Immature natural killer cell (primary cell): ENCODE results near the gene ALG9. TPM values are rescaled to one million over a fixed set of nuclear protein-coding genes. Genes with fewer than 3 reads are reported as not detected.
A peak's percentile ranks its signal among the peaks of the same experiment; 100 is the strongest.
"Not testable (repeated sequence)": the region's sequence is repeated elsewhere in the genome, so short reads cannot be mapped to it uniquely, and the experiment has no call there.

Source experiments
- DNase-seq, 3 donors: peaks; one replicate each; pipeline ENCODE4 v3.0.0; 2022; ENCODE audit warnings: mixed read lengths in 1 of 3
- H3K27ac Mint-ChIP-seq, 6 donors: one replicate each; pipeline ENCODE4 v1.8.0; 2020; ENCODE audit warnings: mixed read lengths in 6 of 6, mild to moderate bottlenecking in 5 of 6, inconsistent platforms in 4 of 6, moderate library complexity in 3 of 6
- H3K27me3 Mint-ChIP-seq, 3 donors: one replicate each; pipeline ENCODE4 v1.8.0; 2020 to 2021; ENCODE audit warnings: low read depth in 3 of 3, mild to moderate bottlenecking in 3 of 3, mixed read lengths in 3 of 3, moderate library complexity in 3 of 3, inconsistent platforms in 1 of 3
- H3K36me3 Mint-ChIP-seq, 3 donors: one replicate each; pipeline ENCODE4 v1.8.0; 2020; ENCODE audit warnings: mixed read lengths in 3 of 3, inconsistent platforms in 2 of 3, mild to moderate bottlenecking in 2 of 3
- H3K4me1 Mint-ChIP-seq, 2 donors: one replicate each; pipeline ENCODE4 v1.8.0; 2020; ENCODE audit warnings: inconsistent platforms in 2 of 2, mild to moderate bottlenecking in 2 of 2, mixed read lengths in 2 of 2, moderate library complexity in 1 of 2
- H3K4me3 Mint-ChIP-seq, 5 donors: one replicate each; pipeline ENCODE4 v1.8.0; 2020; ENCODE audit warnings: mild to moderate bottlenecking in 5 of 5, mixed read lengths in 5 of 5, inconsistent platforms in 3 of 5, moderate library complexity in 3 of 5
- H3K9me3 Mint-ChIP-seq, 6 donors: one replicate each; pipeline ENCODE4 v1.8.0; 2020; ENCODE audit warnings: mild to moderate bottlenecking in 6 of 6, mixed read lengths in 6 of 6, inconsistent platforms in 4 of 6, moderate library complexity in 3 of 6
- polyA plus RNA-seq, 3 donors: library from polyadenylated mRNA; unstranded; fragments of 300-500 nt; fragmentation: Illumina TruSeq; gene quantifications; one replicate each; pipeline ENCODE4 v1.2.3, GENCODE V29; 2021

Gene ALG9
- polyA plus RNA-seq, 3 donors from 2014 or later: 7.1 to 12.9 (median 11.4) TPM

DNA sequence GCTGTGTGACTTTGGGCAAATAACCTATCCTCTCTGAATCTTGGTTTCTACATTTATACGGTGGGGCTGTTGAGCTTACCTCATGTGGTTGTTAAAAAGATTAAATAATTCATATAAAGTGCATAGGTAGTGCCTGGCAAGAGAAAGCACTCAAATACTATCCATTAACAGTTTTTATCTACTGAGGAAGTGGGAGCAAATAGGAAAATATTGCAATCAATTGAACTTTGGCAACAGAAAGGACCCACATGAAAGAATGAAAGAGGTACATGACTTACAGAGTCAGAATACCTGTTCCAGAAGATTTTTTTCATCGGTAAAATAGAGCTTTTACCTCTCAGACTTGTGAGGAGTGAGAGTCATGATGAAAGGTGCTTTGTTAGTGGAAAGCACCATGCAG, 98.8 kb downstream of the ALG9 start:
- peaks cover 0 to 1% (median 0%) of the 10 kb centered on the region in 3 donors for H3K27me3 Mint-ChIP-seq
- H3K27ac Mint-ChIP-seq: no peak overlapping the region
- no peaks in the 10 kb centered on the region for H3K4me1 Mint-ChIP-seq
- no peaks in the 10 kb centered on the region for H3K36me3 Mint-ChIP-seq
- no peaks in the 10 kb centered on the region for H3K9me3 Mint-ChIP-seq
- DNase-seq: no peak
- H3K4me3 Mint-ChIP-seq: no peak overlapping the region

GRCh38 chr11:111771205-111771604, 100.2 kb downstream of the ALG9 start:
- H3K36me3 Mint-ChIP-seq, H3K27me3 Mint-ChIP-seq, H3K4me3 Mint-ChIP-seq, H3K27ac Mint-ChIP-seq, H3K9me3 Mint-ChIP-seq, DNase-seq: not testable (repeated sequence)
- peaks cover 9 to 10% of the 10 kb centered on the region in 2 donors for H3K4me1 Mint-ChIP-seq

GRCh38 chr11:111770581-111771134, 100.7 kb downstream of the ALG9 start:
- Mint-ChIP-seq H3K4me1 (peaks cover 11 to 13% of the 10 kb centered on the region in 2 donors), H3K9me3 (no peaks in the 10 kb centered on the region), H3K27me3 (peaks cover 0 to 4% (median 0%) of the 10 kb centered on the region in 3 donors)

GRCh38 chr11:111766834-111767142, 104.6 kb downstream of the ALG9 start:
- H3K27me3 Mint-ChIP-seq: peaks cover 0 to 6% (median 0%) of the 10 kb centered on the region in 3 donors
- no peaks in the 10 kb centered on the region for H3K9me3 Mint-ChIP-seq
- peaks cover 0 to 13% (median 5%) of the 10 kb centered on the region in 3 donors for H3K36me3 Mint-ChIP-seq
- H3K4me1 Mint-ChIP-seq: peaks cover 27 to 39% of the 10 kb centered on the region in 2 donors
- H3K27ac Mint-ChIP-seq: peak overlapping the region; percentile 82 to 98 (median 96)
- DNase-seq: no peak
- H3K4me3 Mint-ChIP-seq: peak overlapping the region; percentile 96 to 100 (median 99)

More at GRCh38 chr11:111770581-111771134, 100.7 kb downstream of the ALG9 start:
- Mint-ChIP-seq H3K4me3 (no peak overlapping the region), H3K36me3 (no peaks in the 10 kb centered on the region), H3K27ac (no peak overlapping the region)
- DNase-seq: no peak

DNA sequence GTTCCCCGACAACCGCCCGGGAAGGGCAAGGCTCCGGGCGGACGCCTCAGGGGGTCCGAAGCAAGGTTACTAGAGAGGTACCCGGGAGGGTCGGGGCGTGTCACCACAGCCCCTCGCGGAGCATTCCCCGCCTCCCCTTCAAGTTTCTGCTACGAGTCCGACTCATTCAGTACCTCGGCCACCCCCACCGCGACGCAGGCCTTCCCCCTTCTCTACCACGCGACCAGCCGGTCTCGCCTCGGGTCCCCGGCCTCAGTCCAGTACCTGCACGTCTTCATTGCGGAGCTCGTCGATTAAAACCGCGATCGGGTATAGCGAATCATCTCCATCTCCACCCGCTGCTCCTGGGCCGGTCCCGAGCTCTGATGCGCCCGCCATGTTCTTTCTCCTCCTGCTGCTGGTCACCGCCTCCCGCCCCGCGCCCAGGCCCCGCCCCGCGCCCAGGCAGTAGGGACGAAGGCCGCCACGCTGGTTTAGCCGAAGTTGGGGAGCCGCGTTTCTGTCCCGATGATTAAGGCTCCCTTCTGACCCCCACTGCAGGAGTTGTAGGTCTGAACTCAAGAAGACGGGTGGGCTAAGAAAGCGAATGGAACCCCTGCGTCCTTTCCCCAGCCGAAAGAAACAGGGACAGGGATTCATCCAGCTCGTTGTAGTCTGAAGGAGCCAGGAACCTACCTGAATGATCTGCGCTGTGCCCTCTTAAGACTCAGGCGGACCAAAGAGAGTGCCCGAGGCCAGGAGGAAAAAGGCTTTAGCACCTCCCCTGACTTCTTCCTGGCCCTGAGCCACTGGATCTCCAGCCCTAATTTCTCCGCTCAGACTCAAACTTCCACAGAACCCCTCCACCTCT, 105.2 kb downstream of the ALG9 start, which contains the start of gene PPP2R1B:
Gene PPP2R1B, minus strand, starts transcription at position 406 of the 850 bp plus-strand sequence. Its CDS starts 28 bp downstream, at position 378.
- no peaks in the 10 kb centered on the region for H3K9me3 Mint-ChIP-seq
- peak within 1 kb of the TSS; percentile 82 to 98 (median 96) for H3K27ac Mint-ChIP-seq

DNA sequence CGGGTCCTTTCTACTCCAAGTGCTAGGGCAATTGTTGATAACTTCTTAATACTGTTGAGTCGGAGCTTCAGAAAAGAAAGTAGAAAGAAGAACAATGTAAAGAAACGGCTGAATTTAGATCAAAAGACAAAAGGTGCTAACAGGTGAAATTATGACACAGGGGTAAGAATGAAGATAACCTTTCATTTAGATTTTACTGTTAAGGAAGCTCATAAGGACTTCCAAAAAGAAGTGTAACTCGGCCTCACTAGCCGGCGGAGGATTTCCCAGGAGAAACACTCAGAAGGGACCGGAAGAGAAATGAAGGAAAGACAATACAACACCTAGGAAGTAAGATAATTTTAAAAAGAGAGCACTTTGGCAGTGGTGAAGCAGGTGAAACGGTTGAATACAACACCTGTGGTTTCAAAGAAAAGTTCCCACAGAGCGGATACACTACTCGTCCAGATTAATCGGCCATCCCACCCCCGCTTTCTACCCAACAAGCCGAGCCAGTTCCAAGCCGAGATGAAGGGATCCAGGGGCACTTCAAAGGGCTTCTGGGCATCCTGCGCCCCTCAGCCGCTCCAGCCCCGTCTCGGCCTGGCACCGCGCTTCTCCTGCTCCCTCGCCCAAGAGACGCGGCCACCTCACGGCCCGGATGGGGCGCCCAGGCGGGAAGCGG, 105.9 kb downstream of the ALG9 start:
- Mint-ChIP-seq H3K4me3 (peak overlapping the region; percentile 96 to 100 (median 99)), H3K27ac (peak overlapping the region; percentile 82 to 97 (median 94)), H3K27me3 (peaks cover 0 to 6% (median 0%) of the 10 kb centered on the region in 3 donors), H3K4me1 (peaks cover 27 to 39% of the 10 kb centered on the region in 2 donors), H3K36me3 (peaks cover 4 to 19% (median 5%) of the 10 kb centered on the region in 3 donors), H3K9me3 (no peaks in the 10 kb centered on the region)
- no peak for DNase-seq

More for the DNA sequence above, 105.2 kb downstream of the ALG9 start, which contains the start of gene PPP2R1B:
- peaks cover 0 to 6% (median 0%) of the 10 kb centered on the region in 3 donors for H3K27me3 Mint-ChIP-seq
- peaks cover 27 to 39% of the 10 kb centered on the region in 2 donors for H3K4me1 Mint-ChIP-seq
- peak within 1 kb of the TSS; percentile 96 to 100 (median 99) for H3K4me3 Mint-ChIP-seq
- peaks cover 0 to 16% (median 5%) of the 10 kb centered on the region in 3 donors for H3K36me3 Mint-ChIP-seq
- DNase-seq: peak; percentile 70 to 77 (median 70)

- Mint-ChIP-seq H3K27ac (peak overlapping the region in 2 of 6 donors; percentile 65 to 92), H3K4me1 (peaks cover 27 to 39% of the 10 kb centered on the region in 2 donors), H3K9me3 (no peaks in the 10 kb centered on the region), H3K4me3 (peak overlapping the region; percentile 43 to 100 (median 99)), H3K36me3 (peaks cover 7 to 24% (median 8%) of the 10 kb centered on the region in 3 donors), H3K27me3 (peaks cover 0 to 6% (median 0%) of the 10 kb centered on the region in 3 donors)
- DNase-seq: no peak
Measured at GRCh38 chr11:111764621-111765020, 106.8 kb downstream of the ALG9 start.

DNA sequence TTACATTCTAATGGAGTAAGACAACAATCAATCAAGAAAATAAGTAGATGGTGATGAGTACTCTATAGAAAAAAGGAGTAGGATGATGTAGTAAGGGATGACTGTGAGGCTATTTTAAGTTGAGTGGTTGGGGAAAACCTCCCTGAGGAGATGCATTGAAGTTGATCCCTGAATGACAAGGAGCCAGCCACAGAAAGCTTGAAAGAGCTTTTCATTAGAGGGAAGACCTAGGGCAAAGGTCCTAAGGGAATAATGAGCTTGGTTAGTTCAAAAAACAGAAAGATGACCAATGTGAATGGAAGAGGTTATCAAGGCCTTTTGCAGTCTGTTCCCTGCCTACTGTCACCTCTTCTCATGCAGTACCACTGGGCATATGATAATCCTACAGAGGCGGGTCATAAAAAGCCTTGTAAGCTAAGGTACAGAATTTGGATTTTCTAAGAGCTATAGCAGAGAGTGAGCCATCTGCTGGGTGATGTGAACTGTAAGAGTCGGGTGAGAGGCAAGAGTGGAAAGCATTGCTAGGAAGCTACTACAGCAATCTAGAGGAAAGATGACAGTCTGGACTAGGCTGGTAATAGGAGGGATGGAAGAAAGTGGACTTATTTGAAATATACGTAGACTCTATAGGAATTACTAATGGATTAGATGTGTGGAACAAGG, 108.3 kb downstream of the ALG9 start:
- peaks cover 0 to 6% (median 0%) of the 10 kb centered on the region in 3 donors for H3K27me3 Mint-ChIP-seq
- H3K4me1 Mint-ChIP-seq: peaks cover 27 to 39% of the 10 kb centered on the region in 2 donors
- H3K9me3 Mint-ChIP-seq: no peaks in the 10 kb centered on the region
- no peak overlapping the region for H3K27ac Mint-ChIP-seq
- H3K4me3 Mint-ChIP-seq: no peak overlapping the region
- DNase-seq: no peak
- peaks cover 15 to 37% (median 18%) of the 10 kb centered on the region in 3 donors for H3K36me3 Mint-ChIP-seq

GRCh38 chr11:111762526-111762925, 108.9 kb downstream of the ALG9 start:
- DNase-seq: no peak
- Mint-ChIP-seq H3K27ac (peak overlapping the region in 1 of 6 donors; percentile 21), H3K36me3 (peaks cover 20 to 43% (median 23%) of the 10 kb centered on the region in 3 donors), H3K27me3 (peaks cover 0 to 6% (median under 1%) of the 10 kb centered on the region in 3 donors), H3K4me3 (no peak overlapping the region), H3K9me3 (peaks cover 0 to 2% (median 0%) of the 10 kb centered on the region in 6 donors), H3K4me1 (peaks cover 27 to 39% of the 10 kb centered on the region in 2 donors)

DNA sequence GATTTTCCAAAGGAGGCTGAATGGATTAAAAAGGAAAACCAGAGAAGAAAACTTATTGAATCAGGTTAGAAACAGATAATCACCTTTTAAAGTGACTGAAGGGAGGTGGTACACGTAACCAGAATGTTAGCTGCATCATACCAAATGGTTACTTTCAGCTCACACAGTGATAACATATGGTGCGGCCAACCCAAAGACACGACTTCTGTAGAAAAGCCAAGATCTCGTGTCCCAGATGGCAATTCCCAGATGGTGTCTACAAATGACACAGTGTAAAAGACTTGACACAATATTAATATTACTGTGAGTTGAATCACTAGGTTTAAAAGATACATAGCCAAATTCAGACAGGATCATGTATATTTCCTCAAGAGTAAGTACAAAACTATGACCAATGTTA, 110.3 kb downstream of the ALG9 start:
- no peak for DNase-seq
- H3K9me3 Mint-ChIP-seq: peaks cover 0 to 2% (median 0%) of the 10 kb centered on the region in 6 donors
- no peak overlapping the region for H3K27ac Mint-ChIP-seq
- H3K27me3 Mint-ChIP-seq: peaks cover 0 to 2% (median 2%) of the 10 kb centered on the region in 3 donors
- H3K4me3 Mint-ChIP-seq: no peak overlapping the region
- peaks cover 16 to 27% of the 10 kb centered on the region in 2 donors for H3K4me1 Mint-ChIP-seq
- peaks cover 20 to 47% (median 27%) of the 10 kb centered on the region in 3 donors for H3K36me3 Mint-ChIP-seq

DNA sequence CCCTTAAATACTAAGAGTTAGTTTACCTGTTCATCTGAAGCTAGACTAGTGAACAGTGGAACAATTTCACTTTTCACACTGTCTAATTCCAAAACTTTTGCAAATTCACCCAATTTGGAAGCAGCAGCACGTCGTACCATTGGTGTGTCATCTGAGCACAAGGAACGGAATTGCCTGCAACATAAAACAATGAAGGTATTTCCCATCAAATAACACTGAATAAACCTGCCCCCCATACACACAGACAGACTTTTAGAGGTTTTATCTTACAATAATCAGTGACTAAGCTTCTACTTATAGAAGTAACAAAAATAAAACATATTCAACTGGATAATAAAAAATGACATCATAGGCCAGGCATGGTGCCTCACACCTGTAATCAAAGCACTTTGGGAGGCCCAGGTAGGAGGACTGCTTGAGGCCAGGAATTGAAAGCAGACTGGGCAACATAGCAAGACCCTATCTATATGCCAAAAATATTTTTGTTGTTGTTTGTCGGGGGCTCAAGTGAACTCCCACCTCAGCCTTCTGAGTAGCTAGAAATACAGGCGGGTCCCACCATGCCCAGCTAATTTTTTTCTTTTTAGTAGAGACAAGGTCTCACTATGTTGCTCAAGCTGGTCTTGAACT, 111.5 kb downstream of the ALG9 start:
- Mint-ChIP-seq H3K36me3 (peaks cover 20 to 51% (median 27%) of the 10 kb centered on the region in 3 donors), H3K4me1 (peaks cover 9 to 18% of the 10 kb centered on the region in 2 donors), H3K4me3 (no peak overlapping the region), H3K27ac (peak overlapping the region in 1 of 6 donors; percentile 38), H3K27me3 (peaks cover 0 to 2% (median 0%) of the 10 kb centered on the region in 3 donors), H3K9me3 (peaks cover 0 to 2% (median 0%) of the 10 kb centered on the region in 6 donors)
- no peak for DNase-seq

GRCh38 chr11:111759376-111759775, 112.0 kb downstream of the ALG9 start:
- Mint-ChIP-seq H3K4me3 (no peak overlapping the region), H3K27ac (no peak overlapping the region), H3K27me3 (peaks cover 0 to 2% (median 0%) of the 10 kb centered on the region in 3 donors), H3K4me1 (peaks cover 4 to 13% of the 10 kb centered on the region in 2 donors), H3K36me3 (peaks cover 21 to 56% (median 28%) of the 10 kb centered on the region in 3 donors), H3K9me3 (peaks cover 0 to 2% (median 0%) of the 10 kb centered on the region in 6 donors)
- no peak for DNase-seq
